Hepatocyte (in vitro differentiated cells): ENCODE measurements around the gene ADAMTS7. TPM values are rescaled to one million over a fixed set of nuclear protein-coding genes. Genes with fewer than 3 reads are reported as not detected.
"Not testable (repeated sequence)": the region's sequence is repeated elsewhere in the genome, so short reads cannot be mapped to it uniquely, and the experiment has no call there.

ENCODE experiments used
- DNase-seq: peaks from one replicate; pipeline ENCODE4 v3.0.0-alpha.2; 2016; ENCODE audit warnings: low spot score
- H2AFZ ChIP-seq: fragments of 200-600 bp; sonication (generic); 2 replicates; pipeline ENCODE4 v1.6.0; 2016; ENCODE audit warnings: antibody characterized with exemption, mild to moderate bottlenecking
- H3K27ac ChIP-seq: fragments of 200-600 bp; sonication (generic); 2 replicates; pipeline ENCODE4 v1.5.1; 2016; ENCODE audit warnings: mild to moderate bottlenecking
- H3K27me3 ChIP-seq: fragments of 200-600 bp; sonication (generic); 2 replicates; pipeline ENCODE4 v1.6.1; 2016
- H3K36me3 ChIP-seq: fragments of 200-600 bp; sonication (generic); replicated peaks from 2 replicates; pipeline ENCODE4 v1.5.1; 2016; ENCODE audit warnings: low read depth; ENCODE audit not compliant: insufficient read depth
- H3K4me1 ChIP-seq: fragments of 200-600 bp; sonication (generic); 2 replicates; pipeline ENCODE4 v1.5.1; 2016; ENCODE audit warnings: mild to moderate bottlenecking, moderate library complexity; ENCODE audit not compliant: insufficient read depth
- H3K4me2 ChIP-seq: fragments of 200-600 bp; sonication (generic); 2 replicates; pipeline ENCODE4 v1.6.0; 2016
- H3K4me3 ChIP-seq: fragments of 200-600 bp; sonication (generic); 2 replicates; pipeline ENCODE4 v1.5.1; 2016; ENCODE audit warnings: mild to moderate bottlenecking
- H3K79me2 ChIP-seq: fragments of 200-600 bp; sonication (generic); 2 replicates; pipeline ENCODE4 v1.6.0; 2017; ENCODE audit warnings: mild to moderate bottlenecking
- H3K9me2 ChIP-seq: fragments of 200-600 bp; sonication (generic); replicated peaks from 2 replicates; pipeline ENCODE4 v1.6.0; 2017; ENCODE audit warnings: mild to moderate bottlenecking; ENCODE audit not compliant: insufficient read depth
- H3K9me3 ChIP-seq: fragments of 200-600 bp; sonication (generic); 2 replicates; pipeline ENCODE4 v1.5.1; 2016; ENCODE audit warnings: low read depth, mild to moderate bottlenecking
- H4K20me1 ChIP-seq: fragments of 200-600 bp; sonication (generic); 2 replicates; pipeline ENCODE4 v1.6.0; 2016; ENCODE audit warnings: mild to moderate bottlenecking; ENCODE audit not compliant: insufficient read depth, poor library complexity, severe bottlenecking
- CTCF ChIP-seq: fragments of 200-600 bp; sonication (generic); IDR thresholded peaks from 2 replicates; pipeline ENCODE4 v1.5.1; 2016; ENCODE audit warnings: antibody characterized with exemption, mild to moderate bottlenecking; ENCODE audit not compliant: poor library complexity
- EZH2 ChIP-seq: fragments of 200-600 bp; sonication (generic); IDR thresholded peaks from 2 replicates; pipeline ENCODE4 v1.6.1; 2016; ENCODE audit warnings: antibody characterized with exemption, mild to moderate bottlenecking, borderline replicate concordance
- EZH2phosphoT487 ChIP-seq: fragments of 200-600 bp; sonication (generic); IDR thresholded peaks from one replicate; pipeline ENCODE4 v1.6.1; 2018; ENCODE audit warnings: antibody characterized with exemption, mild to moderate bottlenecking, low read depth, moderate library complexity; ENCODE audit not compliant: unreplicated experiment, severe bottlenecking
- WGBS: methylation state at CpG from one replicate; pipeline ENCODE4 v1.1.6; 2016; ENCODE audit warnings: low lambda C conversion rate; ENCODE audit errors: missing lambda C conversion rate; 5-methylcytosine and 5-hydroxymethylcytosine counted together
- polyA plus RNA-seq: library from polyadenylated mRNA; unstranded; fragments of >200 nt; fragmentation: Nextera tagmentation; extraction: Ambion mirVana; gene quantifications from 2 replicates; pipeline ENCODE4 v1.2.1, GENCODE V29; 2016
- total RNA-seq: library from RNA; depleted of rRNA; stranded (reverse); fragments of >200 nt; gene quantifications from 2 replicates; pipeline ENCODE4 v1.2.3, GENCODE V29; 2014

The ADAMTS7 gene
- total and polyA plus RNA-seq, 2 experiments from 2014 or later: 12.1 to 14.7 TPM

GRCh38 chr15:78841376-78841706, 30.1 kb upstream of the ADAMTS7 start:
- DNase-seq: no peak
- H3K27me3 ChIP-seq: no peaks in the 10 kb centered on the region
- H4K20me1 ChIP-seq: no peaks in the 10 kb centered on the region
- no peak overlapping the region for H3K4me2 ChIP-seq
- no peak overlapping the region for H2AFZ ChIP-seq
- TF ChIP-seq EZH2phosphoT487: no peak
- no peak for TF ChIP-seq CTCF
- no peak for TF ChIP-seq EZH2
- 64% methylated on average over 3 of the region's 3 CpGs for WGBS
- no peaks in the 10 kb centered on the region for H3K36me3 ChIP-seq
- no peaks in the 10 kb centered on the region for H3K79me2 ChIP-seq
- H3K4me1 ChIP-seq: no peaks in the 10 kb centered on the region
- H3K9me2 ChIP-seq: no peaks in the 10 kb centered on the region
- H3K4me3 ChIP-seq: no peak overlapping the region
- no peak overlapping the region for H3K27ac ChIP-seq
- no peaks in the 10 kb centered on the region for H3K9me3 ChIP-seq

- Histone ChIP-seq H4K20me1 (no peaks in the 10 kb centered on the region), H3K9me2 (no peaks in the 10 kb centered on the region), H3K4me1 (no peaks in the 10 kb centered on the region), H3K4me2 (no peak overlapping the region), H3K27me3 (no peaks in the 10 kb centered on the region), H3K36me3 (no peaks in the 10 kb centered on the region), H2AFZ (no peak overlapping the region), H3K9me3 (no peaks in the 10 kb centered on the region), H3K79me2 (no peaks in the 10 kb centered on the region), H3K27ac (no peak overlapping the region), H3K4me3 (no peak overlapping the region)
- TF ChIP-seq CTCF (no peak), EZH2phosphoT487 (no peak), EZH2 (no peak)
- DNase-seq: no peak
- WGBS: 77% methylated on average over 7 of the region's 7 CpGs
These were observed 29.6 kb upstream of the ADAMTS7 start for GRCh38 chr15:78840661-78841375.

- not testable (repeated sequence) for H4K20me1 ChIP-seq, H3K4me1 ChIP-seq, H3K79me2 ChIP-seq, H3K36me3 ChIP-seq, H3K27ac ChIP-seq, H3K4me2 ChIP-seq, H3K27me3 ChIP-seq, H3K4me3 ChIP-seq, H3K9me2 ChIP-seq, H3K9me3 ChIP-seq, H2AFZ ChIP-seq, DNase-seq
- 90% methylated on average over 6 of the region's 6 CpGs for WGBS
These were observed 27.9 kb upstream of the ADAMTS7 start for GRCh38 chr15:78839151-78839550.

- no peaks in the 10 kb centered on the region for H3K27me3 ChIP-seq
- WGBS: 80% methylated on average over 3 of the region's 3 CpGs
- H3K9me3 ChIP-seq: no peaks in the 10 kb centered on the region
- no peak overlapping the region for H3K4me2 ChIP-seq
- TF ChIP-seq EZH2 (no peak), EZH2phosphoT487 (no peak), CTCF (no peak)
- DNase-seq: no peak
- no peaks in the 10 kb centered on the region for H3K9me2 ChIP-seq
- H3K4me1 ChIP-seq: no peaks in the 10 kb centered on the region
- H4K20me1 ChIP-seq: no peaks in the 10 kb centered on the region
- no peaks in the 10 kb centered on the region for H3K36me3 ChIP-seq
- no peak overlapping the region for H2AFZ ChIP-seq
- no peak overlapping the region for H3K4me3 ChIP-seq
- H3K79me2 ChIP-seq: no peaks in the 10 kb centered on the region
- H3K27ac ChIP-seq: no peak overlapping the region
These were observed 27.2 kb upstream of the ADAMTS7 start for GRCh38 chr15:78838489-78838888.
